GM12864 (cell line): Measurements from ENCODE around the gene IL36B.

Experiments used
- DNase-seq: peaks from one replicate; pipeline ENCODE4 v3.0.0-alpha.2; 2011; ENCODE audit warnings: low read depth
- H3K4me3 ChIP-seq: 2 replicates; pipeline ENCODE4 v1.5.1; 2011; ENCODE audit warnings: mild to moderate bottlenecking, low read depth, low read length, control low read depth
- TF ChIP-seq, protein P1 (sequence below): IDR thresholded peaks from 2 replicates; pipeline ENCODE4 v1.5.1; 2011; ENCODE audit warnings: low read depth, mild to moderate bottlenecking, moderate library complexity, low read length, control low read depth, inconsistent platforms; ENCODE audit errors: missing control alignments

Gene IL36B

GRCh38 chr2:113081488-113082210 is 29.0 kb upstream of the IL36B start:
- no peak for DNase-seq
- no peak overlapping the region for H3K4me3 ChIP-seq
- TF ChIP-seq, protein P1, sequence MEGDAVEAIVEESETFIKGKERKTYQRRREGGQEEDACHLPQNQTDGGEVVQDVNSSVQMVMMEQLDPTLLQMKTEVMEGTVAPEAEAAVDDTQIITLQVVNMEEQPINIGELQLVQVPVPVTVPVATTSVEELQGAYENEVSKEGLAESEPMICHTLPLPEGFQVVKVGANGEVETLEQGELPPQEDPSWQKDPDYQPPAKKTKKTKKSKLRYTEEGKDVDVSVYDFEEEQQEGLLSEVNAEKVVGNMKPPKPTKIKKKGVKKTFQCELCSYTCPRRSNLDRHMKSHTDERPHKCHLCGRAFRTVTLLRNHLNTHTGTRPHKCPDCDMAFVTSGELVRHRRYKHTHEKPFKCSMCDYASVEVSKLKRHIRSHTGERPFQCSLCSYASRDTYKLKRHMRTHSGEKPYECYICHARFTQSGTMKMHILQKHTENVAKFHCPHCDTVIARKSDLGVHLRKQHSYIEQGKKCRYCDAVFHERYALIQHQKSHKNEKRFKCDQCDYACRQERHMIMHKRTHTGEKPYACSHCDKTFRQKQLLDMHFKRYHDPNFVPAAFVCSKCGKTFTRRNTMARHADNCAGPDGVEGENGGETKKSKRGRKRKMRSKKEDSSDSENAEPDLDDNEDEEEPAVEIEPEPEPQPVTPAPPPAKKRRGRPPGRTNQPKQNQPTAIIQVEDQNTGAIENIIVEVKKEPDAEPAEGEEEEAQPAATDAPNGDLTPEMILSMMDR = no peak

GRCh38 chr2:113080134-113080533 is 27.5 kb upstream of the IL36B start:
- no peak overlapping the region for H3K4me3 ChIP-seq
- DNase-seq = no peak
- TF ChIP-seq, protein P1 = peak; percentile 92

GRCh38 chr2:113079131-113079530 is 26.5 kb upstream of the IL36B start:
- no peak overlapping the region for H3K4me3 ChIP-seq
- DNase-seq = no peak
- TF ChIP-seq, protein P1 = no peak

DNA sequence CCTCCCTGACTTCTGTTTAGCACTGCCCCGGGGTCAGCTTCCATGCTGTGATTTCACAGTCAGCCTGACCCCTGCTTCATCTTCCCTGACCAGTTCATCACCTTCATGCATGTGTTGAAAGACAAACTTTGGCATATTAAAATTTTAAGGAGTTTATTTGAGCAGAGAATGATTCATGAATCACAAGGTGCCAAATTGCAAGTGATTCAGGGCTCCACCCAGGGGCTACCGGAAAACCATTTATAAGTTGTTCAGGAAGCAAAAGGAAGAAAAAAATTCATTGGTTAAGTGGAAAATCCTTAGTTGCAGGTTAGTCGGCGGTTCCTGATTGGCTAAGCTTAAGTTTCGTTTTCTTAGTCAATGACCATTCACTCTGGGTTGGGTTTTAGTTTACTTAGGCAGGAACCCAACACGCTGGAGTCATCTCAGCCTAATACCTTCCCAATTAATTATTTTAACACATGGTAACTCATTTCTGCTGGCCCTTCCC is 25.7 kb upstream of the IL36B start:
- H3K4me3 ChIP-seq = no peak overlapping the region
- TF ChIP-seq, protein P1 = no peak
- no peak for DNase-seq

- H3K4me3 ChIP-seq = no peak overlapping the region
- no peak for DNase-seq
- TF ChIP-seq, protein P1 = no peak
Observed at GRCh38 chr2:113077921-113078320, 25.3 kb upstream of the IL36B start.

GRCh38 chr2:113076954-113077669 is 24.4 kb upstream of the IL36B start:
- H3K4me3 ChIP-seq = no peak overlapping the region
- TF ChIP-seq, protein P1 = no peak
- no peak for DNase-seq

DNA sequence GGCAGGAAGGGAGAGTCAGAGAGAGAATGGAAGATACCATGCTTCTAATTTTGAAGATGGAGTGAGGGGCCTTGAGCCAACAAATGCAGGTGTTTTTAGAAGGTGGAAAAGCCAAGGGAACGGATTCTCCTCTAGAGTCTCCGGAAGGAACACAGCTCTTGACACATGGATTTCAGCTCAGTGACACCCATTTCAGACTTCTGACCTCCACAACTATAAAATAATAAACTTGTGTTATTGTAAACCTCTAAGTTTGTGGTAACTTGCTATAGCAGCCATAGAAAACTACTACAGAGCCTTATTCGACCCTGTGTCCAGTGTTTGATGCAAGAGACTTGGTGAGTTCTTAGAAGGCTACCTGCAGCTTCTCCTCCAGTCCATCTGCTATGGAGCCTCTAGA is 22.9 kb upstream of the IL36B start:
- no peak for DNase-seq
- TF ChIP-seq, protein P1 = no peak

More for the DNA sequence above, 22.9 kb upstream of the IL36B start:
- H3K4me3 ChIP-seq = no peak overlapping the region
